NCI-H1436 (cell line): ENCODE data around the gene SPEF2.

Experiments used
- DNase-seq: peaks from one replicate; lab custom pipeline; 2025; lab: John Stamatoyannopoulos, UW

SPEF2 gene

DNA sequence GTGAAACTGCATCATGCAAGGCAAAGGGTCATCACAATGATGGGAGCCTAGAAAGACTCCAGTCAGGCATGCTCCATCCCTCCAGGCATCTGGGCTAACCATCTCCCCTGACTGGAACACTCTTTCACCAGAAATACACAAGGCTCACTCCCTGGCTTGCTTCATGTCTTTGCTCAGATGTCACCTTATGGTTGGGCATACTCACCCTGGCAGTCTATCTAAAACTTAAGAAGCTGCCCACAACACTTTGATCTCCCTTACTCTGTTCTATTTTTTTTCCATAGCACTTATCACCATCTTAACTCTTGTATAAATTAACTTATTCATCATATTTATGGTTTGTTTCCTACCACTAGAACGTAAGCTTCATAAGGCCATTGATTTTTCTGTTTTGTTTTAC lies 90.0 kb downstream of the SPEF2 start:
- no peak for DNase-seq

GRCh38 chr5:35709688-35710087 lies 92.0 kb downstream of the SPEF2 start:
- DNase-seq: no peak

DNA sequence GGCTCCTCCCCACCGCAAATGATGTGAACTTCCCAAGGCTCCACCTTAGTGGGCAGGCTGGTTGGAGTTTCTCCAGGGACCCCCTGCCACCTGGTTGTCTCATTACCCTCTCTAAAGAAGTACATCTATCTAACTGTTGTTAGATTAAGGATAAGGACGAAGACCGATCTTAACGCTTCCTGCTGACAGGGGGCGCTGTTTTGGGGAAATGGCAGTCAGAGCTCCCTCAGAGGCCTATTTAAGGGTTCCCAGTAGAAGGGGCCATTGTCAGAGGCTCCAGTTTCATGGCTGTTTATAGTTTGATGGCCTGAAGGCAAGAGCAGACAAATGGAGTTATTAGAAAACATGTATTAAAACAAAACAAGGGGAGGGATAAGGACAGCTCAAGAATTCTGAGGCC lies 100.1 kb downstream of the SPEF2 start:
- DNase-seq: no peak

- no peak for DNase-seq
These were observed 118.1 kb downstream of the SPEF2 start for GRCh38 chr5:35735718-35736117.

DNA sequence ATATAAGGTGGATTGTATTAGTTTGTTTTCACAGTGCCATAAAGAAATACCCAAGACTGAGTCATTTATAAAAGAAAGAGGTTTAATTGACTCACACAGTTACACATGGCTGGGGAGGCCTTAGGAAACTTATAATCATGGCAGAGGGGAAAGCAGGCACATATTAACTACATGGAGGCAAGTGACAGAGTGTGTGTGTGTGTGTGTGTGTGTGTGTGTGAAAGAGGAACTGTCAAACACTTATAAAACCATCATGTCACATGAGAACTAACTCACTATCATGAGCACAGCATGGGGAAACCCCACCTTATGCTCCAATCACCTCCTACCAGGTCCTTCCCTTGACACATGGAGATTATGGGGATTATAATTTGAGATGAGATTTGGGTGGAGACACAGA lies 118.6 kb downstream of the SPEF2 start:
- DNase-seq: no peak

DNA sequence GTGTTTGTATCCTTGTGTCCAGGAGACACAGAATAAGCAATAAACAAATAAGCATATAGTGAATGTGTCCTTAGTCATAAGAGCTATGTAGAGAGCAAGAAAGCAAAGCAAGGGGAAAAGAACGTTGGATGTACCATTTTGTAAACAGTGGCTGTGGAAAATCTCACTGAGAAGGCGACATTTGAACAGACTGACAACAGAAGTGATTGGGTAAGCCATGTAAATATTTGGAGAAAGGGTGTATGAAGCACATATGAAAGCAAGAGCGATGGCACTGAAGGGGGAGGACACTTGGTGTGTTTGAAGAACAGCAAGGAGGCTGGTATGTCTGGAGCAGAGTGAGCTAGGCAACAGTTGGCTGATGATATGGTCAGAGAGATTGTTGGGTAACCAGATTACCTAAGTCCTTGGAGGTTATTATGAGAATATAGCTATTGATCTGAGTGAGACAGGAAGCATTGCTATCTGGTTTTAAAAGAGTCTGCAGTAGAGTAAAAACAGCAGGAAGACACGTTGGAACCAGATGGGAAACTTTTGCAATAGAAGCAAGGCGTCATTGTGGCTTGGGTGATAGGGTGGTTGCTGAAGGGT lies 123.6 kb downstream of the SPEF2 start:
- no peak for DNase-seq

DNA sequence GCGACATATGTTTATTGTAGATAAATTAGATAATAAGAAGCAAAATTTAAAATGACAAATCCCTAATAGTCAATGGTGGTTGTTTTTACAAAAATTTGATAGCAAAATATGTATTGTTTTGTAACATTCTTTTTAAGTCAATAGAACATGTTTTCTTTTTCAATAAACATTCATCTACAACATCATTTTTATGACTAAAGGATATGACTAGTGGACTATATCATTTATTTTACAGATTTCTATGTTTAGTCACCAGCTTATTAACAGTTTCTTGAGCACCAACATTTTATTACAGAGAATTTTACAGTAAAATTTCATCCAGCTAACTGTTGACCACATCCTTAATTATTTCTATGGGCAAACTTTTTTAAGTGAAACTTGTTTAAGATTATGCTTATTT lies 124.3 kb downstream of the SPEF2 start:
- DNase-seq: no peak

DNA sequence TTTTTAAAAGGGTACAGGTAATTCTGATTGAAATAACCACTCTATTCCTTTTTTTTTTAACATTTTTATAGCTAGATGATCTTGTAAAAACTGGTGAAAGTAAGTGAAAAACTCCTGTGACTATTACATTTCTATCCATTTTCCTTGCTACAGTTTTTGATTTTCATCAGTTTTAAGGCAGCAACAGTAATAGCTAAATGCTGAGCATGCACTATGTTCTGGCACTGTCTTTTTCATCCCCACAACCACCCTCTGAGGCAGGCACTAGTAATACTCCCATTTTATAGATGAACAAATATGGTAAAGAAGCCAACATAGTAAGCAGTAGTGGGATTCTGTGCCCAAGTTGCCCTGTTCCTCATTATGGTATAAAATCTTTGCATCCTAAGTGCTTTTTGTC lies 126.0 kb downstream of the SPEF2 start:
- no peak for DNase-seq

DNA sequence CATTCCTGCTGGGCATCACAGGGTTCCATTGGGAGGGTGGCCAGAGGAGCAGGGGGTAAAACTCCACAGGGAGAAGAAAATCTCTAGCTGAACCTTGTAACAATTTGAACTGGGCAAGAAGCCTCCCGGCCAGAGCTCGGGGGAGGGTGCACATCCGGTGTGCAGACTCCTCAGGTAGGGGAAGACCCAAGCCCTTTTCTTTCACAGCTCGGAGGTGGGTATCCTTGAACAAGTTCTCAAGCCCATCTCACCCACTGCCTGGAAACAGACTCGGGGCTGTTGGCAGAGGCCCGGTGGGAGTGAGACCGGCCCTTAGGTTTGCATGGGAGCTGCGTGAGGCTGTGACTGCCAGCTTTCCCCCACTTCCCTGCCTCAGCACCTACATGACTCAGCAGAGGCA lies 127.5 kb downstream of the SPEF2 start:
- no peak for DNase-seq

GRCh38 chr5:35745660-35746059 lies 128.0 kb downstream of the SPEF2 start:
- DNase-seq: no peak

DNA sequence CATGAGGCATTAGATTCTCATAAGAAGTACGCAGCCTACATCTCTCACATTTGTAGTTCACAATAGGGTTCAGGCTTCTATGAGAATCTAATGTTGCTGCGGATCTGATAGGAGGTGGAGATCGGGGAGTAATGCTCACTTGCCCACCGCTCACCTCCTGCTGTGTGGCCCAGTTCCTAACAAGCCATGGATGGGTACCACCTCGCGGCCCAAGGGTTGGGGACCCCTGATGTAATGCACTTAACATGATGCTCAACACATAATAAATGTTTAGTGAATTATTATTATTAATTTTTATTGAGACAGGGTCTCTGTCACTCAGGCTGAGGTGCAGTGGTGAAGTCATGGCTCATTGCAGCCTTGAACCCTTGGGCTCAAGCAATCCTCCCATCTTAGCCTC lies 134.3 kb downstream of the SPEF2 start:
- no peak for DNase-seq

- no peak for DNase-seq
These were observed 135.8 kb downstream of the SPEF2 start for GRCh38 chr5:35753500-35753899.

DNA sequence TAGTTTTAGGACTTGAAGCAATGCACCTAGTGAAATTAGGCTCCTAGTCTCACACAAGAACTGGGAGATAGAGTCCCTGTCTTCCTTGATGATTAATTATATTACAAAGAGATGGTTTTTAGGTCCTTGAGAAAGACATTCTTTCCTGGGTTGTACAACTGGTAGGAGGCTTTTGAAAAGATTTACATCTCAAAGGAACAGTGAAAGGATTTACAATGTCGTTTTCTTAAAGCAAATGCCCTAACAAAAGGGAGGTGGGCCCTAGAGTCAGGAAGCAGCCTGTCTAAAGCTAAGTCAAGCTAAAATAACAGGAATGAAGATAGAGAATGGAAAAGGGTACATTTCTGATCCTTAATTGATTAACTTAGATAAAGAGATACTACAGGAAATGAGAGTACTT lies 136.8 kb downstream of the SPEF2 start:
- no peak for DNase-seq

- DNase-seq: no peak
These were observed 138.3 kb downstream of the SPEF2 start for GRCh38 chr5:35755966-35756365.

DNA sequence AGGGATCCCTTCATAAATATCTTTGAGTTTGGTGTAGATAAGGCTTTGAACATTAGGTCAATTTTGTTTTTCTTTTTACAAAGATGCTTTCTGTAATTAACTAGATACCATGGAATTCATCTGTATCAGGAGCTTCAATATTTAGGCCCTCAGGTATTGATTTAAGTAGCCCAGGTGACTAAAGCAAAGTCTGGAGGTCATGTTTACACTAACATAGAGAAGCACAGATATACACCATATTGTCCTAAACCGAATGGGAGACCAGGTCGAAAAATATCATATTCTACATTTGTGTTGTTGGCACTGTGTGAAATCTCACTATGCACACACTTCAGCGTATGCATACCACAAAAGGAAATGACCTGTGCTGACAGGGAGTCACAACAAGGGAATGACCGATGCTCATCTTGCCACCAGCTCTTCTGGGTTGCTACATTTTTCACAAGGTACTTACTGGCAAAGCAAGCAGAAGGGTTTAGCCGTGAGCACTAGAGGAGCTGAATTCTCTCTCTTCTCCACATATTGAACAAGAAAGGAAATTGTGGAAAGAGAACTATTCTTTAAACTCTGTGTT lies 140.6 kb downstream of the SPEF2 start:
- no peak for DNase-seq

DNA sequence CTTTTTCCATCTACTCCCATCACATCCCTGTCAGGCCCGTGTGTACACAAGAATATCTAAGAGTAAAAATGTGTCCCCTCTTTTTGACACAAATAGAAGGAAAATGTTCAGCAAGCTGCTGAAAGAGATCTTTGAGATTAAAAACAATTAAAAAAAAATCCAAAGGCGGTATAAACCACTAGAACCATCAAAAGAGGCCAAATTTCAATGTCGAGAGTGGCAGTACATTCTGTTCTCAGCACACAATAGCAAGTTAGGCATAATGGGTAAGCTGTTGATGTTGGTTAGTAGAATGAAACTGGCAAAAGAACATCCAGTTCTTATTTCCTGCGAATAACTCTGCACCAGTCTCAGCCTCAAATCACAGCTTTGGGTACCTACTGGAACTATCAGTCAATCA lies 143.9 kb downstream of the SPEF2 start:
- DNase-seq: no peak

- DNase-seq: no peak
These were observed 144.7 kb downstream of the SPEF2 start for GRCh38 chr5:35762368-35762767.

- no peak for DNase-seq
These were observed 148.3 kb downstream of the SPEF2 start for GRCh38 chr5:35765921-35766320.

GRCh38 chr5:35771300-35771699 lies 153.6 kb downstream of the SPEF2 start:
- DNase-seq: no peak

- DNase-seq: no peak
These were observed 154.2 kb downstream of the SPEF2 start for GRCh38 chr5:35771839-35772238.

GRCh38 chr5:35773967-35774366 lies 156.3 kb downstream of the SPEF2 start:
- DNase-seq: no peak

- DNase-seq: no peak
These were observed 159.1 kb downstream of the SPEF2 start for GRCh38 chr5:35776757-35777156.

- DNase-seq: peak; percentile 38
These were observed 159.9 kb downstream of the SPEF2 start for GRCh38 chr5:35777358-35778087.

DNA sequence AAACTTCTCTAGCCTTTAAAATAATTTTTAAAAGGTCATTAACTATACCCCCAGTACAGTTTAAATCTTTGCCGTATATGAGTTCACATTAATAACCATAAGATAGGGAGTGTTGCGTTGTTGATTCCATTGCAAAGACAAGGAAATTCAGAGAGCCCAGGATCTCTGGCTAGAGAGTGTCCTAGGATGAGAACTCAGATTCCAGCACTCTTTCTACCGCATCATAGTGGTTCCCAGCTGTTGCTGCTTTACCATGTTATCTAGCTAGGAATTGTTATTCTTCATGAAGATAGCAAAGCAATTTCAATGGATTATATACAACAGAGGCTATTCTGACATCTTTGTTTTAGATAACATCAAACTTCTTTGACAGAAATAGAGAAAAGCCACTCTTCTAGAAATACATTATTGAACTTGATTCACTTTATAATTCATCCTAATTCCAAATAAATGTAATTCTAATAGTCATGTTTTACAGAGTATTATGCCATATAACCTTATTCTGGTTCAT lies 160.7 kb downstream of the SPEF2 start:
- DNase-seq: no peak
